ENCODE measurements around the gene RAB40B. TPM values are rescaled to one million over a fixed set of nuclear protein-coding genes. Genes with fewer than 3 reads are reported as not detected.

The RAB40B gene
- total and polyA plus RNA-seq, 2 of the 13 experiments (the other 11 are each of a cell fraction or from before 2014, with no cell fraction given): 6.2 to 6.5 TPM

- TF ChIP-seq NKX3-1 (CRISPR knock-in tag; IDR thresholded peaks at IDR 0.05) (peak; percentile 84), ZMYM4 (CRISPR knock-in tag; IDR thresholded peaks at IDR 0.05) (0 out of 2 replicates have a peak, but pooled peaks have one; percentile 65), EEA1 (CRISPR knock-in tag; IDR thresholded peaks at IDR 0.05; ENCODE audit: borderline replicate concordance) (peak; percentile 95; the same call in 1 of the 2 replicates), ARNT (IDR thresholded peaks at IDR 0.05) (no peak), TCF12 (IDR thresholded peaks at IDR 0.05) (no peak), TCF12 (CRISPR knock-in tag; IDR thresholded peaks at IDR 0.05) (peak; percentile 42; the same call in 1 of the 2 replicates), TRIM24 (CRISPR knock-in tag; IDR thresholded peaks at IDR 0.05) (no peak), ARID2 (CRISPR knock-in tag; IDR thresholded peaks at IDR 0.05; ENCODE audit: borderline replicate concordance) (no peak), ZNF776 (CRISPR knock-in tag; IDR thresholded peaks at IDR 0.05) (peak; percentile 93; the same call in 1 of the 2 replicates), PHF21A (CRISPR knock-in tag; IDR thresholded peaks at IDR 0.05) (peak; percentile 73), ZFP41 (CRISPR knock-in tag; IDR thresholded peaks at IDR 0.05; ENCODE audit: borderline replicate concordance) (peak; percentile 40; the same call in 1 of the 2 replicates), ZNF430 (CRISPR knock-in tag; IDR thresholded peaks at IDR 0.05) (peak; percentile 21; the same call in 1 of the 2 replicates), MZF1 (CRISPR knock-in tag; IDR thresholded peaks at IDR 0.05; ENCODE audit: borderline replicate concordance) (no peak), BATF2 (CRISPR knock-in tag; IDR thresholded peaks at IDR 0.05) (peak; percentile 66; the same call in 1 of the 2 replicates), LRRFIP1 (CRISPR knock-in tag; conservative IDR thresholded peaks at IDR 0.05) (no peak), MLXIP (CRISPR knock-in tag; IDR thresholded peaks at IDR 0.05; ENCODE audit: borderline replicate concordance) (no peak), KLF13 (CRISPR knock-in tag; IDR thresholded peaks at IDR 0.05) (no peak), ZNF788 (CRISPR knock-in tag; IDR thresholded peaks at IDR 0.05; ENCODE audit: borderline replicate concordance) (peak; percentile 95), YEATS2 (CRISPR knock-in tag; IDR thresholded peaks at IDR 0.05; ENCODE audit: borderline replicate concordance) (peak; percentile 96), ZNF816 (CRISPR knock-in tag; IDR thresholded peaks at IDR 0.05; ENCODE audit: borderline replicate concordance) (no peak; the same call in 1 of the 2 replicates), ZNF740 (CRISPR knock-in tag; IDR thresholded peaks at IDR 0.05) (no peak), SUZ12 (IDR thresholded peaks at IDR 0.05; ENCODE audit: low read depth, low read length) (no peak), ZSCAN25 (CRISPR knock-in tag; IDR thresholded peaks at IDR 0.05) (peak; percentile 99), MNT (IDR thresholded peaks at IDR 0.05) (peak; percentile 78)
Observed at GRCh38 chr17:82648165-82648668, 50.3 kb downstream of the RAB40B start, which contains the start of gene WDR45B (continued).
